Measurements from ENCODE around the gene STN1. TPM values are rescaled to one million over a fixed set of nuclear protein-coding genes. Genes with fewer than 3 reads are reported as not detected.

The STN1 gene
- total and polyA plus RNA-seq, 2 of the 4 experiments (the other 2 are of a cell fraction): 17.8 to 32.3 TPM

DNA sequence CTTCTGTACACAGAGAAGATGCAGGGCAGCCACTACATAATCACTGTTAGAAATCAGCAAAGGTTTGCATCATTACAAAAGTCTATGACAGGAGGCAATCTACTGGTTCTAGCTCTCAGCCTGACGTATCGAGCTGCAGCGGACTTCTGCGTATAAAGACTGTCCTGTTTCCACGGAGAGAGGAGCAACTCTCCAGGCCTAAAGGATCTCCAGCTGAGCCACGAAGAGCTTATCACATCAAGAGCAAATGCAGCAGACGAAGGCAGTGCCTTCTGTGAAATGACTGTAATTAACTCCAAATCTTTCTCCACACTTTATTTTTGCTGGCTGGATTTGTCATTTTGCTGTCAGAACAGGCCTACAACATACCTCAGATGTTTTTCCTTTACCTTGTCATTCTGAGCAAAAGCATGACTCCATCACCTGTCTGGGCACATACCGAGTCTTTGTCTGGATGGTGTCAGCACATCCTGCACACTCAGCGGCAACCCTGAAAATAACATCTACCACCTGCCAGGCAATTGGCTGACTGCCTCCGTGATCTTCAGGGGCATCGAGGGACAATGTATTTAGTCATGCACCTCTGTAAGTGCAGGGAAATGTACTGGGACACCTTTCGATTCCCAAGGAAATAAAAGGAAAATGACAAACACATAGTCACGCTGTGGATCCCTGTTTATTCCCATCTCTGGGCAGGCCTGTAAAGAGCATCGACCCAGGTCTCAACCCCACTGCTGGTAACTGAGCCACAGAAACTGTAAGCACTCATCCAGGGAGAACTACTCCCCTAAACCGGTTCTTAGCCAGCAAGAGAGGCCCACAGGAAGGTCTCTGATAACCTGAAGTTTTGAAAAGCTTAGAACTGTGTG lies 36.3 kb downstream of the STN1 start:
- ChIA-PET CTCF (interaction anchor here (0.6 to 1.2 kb wide), 2 partner anchors 8 to 196 kb away, joined by 3 read pairs; no protein-coding TSS in a partner anchor), POLR2A (ENCODE audit: unreplicated experiment) (no interaction called here)
- no peak overlapping the region for H2BK20ac ChIP-seq (ENCODE audit: low read depth, low read length)
- H2BK120ac ChIP-seq (ENCODE audit: low read depth, low read length): no peak overlapping the region
- no peak overlapping the region for H3K27ac ChIP-seq (ENCODE audit: insufficient read depth, low read length)
- no TSS peak for BruUV-seq (replicated peaks)
- H2BK15ac ChIP-seq (ENCODE audit: low read depth, low read length): no peak overlapping the region
- in situ Hi-C loops (cut with MboI; ENCODE audit: low sequenced_read_pairs): loop anchor here (5.0 kb wide), 1 partner anchor 169 kb away; no protein-coding TSS in a partner anchor
- ATAC-seq (ENCODE audit: low read depth): no peak
- no peak for TF ChIP-seq RCOR1 (IDR thresholded peaks at IDR 0.05; ENCODE audit: insufficient replicate concordance, low read length)
- TF ChIP-seq MAZ (IDR thresholded peaks at IDR 0.05; ENCODE audit: borderline replicate concordance, low read depth, low read length): no peak
- TF ChIP-seq MAFK (IDR thresholded peaks at IDR 0.05; ENCODE audit: low read depth, low read length): no peak
- TF ChIP-seq SMC3 (IDR thresholded peaks at IDR 0.05; ENCODE audit: low read depth, low read length): no peak
- H3K9ac ChIP-seq (ENCODE audit: low read depth, low read length): no peak overlapping the region
- no peaks in the 10 kb centered on the region for H3K27me3 ChIP-seq (ENCODE audit: control insufficient read depth, insufficient read depth, low read length)
- H2BK5ac ChIP-seq (ENCODE audit: low read depth, low read length, poor library complexity, severe bottlenecking): no peak overlapping the region
- H4K91ac ChIP-seq (ENCODE audit: insufficient read depth, low read depth, low read length): no peak overlapping the region
- no peaks in the 10 kb centered on the region for H4K20me1 ChIP-seq (ENCODE audit: insufficient read depth, low read length)
- H3K9me3 ChIP-seq (ENCODE audit: control insufficient read depth, insufficient read depth, low read length): no peaks in the 10 kb centered on the region
- no peak overlapping the region for H2AK9ac ChIP-seq (replicated peaks; ENCODE audit: low read depth, low read length, poor library complexity)
- WGBS, 2 experiments (ENCODE audit: extremely low coverage in 2 of 2, insufficient read length in 1 of 2): 75% methylated on average over 10 of the region's 15 CpGs; no CpG with 5 or more reads in 1 of the 2 experiments
- no peak for DNase-seq
- H2AFZ ChIP-seq (replicated peaks; ENCODE audit: low read length, poor library complexity): no peak overlapping the region
- no peak overlapping the region for H4K8ac ChIP-seq (ENCODE audit: low read depth in 2 of 2, low read length in 2 of 2)
- no peak overlapping the region for H3K4me2 ChIP-seq (ENCODE audit: low read depth, low read length)
- no peaks in the 10 kb centered on the region for H3K9me1 ChIP-seq (ENCODE audit: insufficient read depth, low read length)
- peaks cover 15% of the 10 kb centered on the region for H3K36me3 ChIP-seq (ENCODE audit: control insufficient read depth, insufficient read depth, low read length)
- no peak overlapping the region for H3K4ac ChIP-seq (ENCODE audit: low read depth, low read length)
- H3K23ac ChIP-seq (ENCODE audit: low read depth, low read length): no peak overlapping the region
- H3K18ac ChIP-seq (ENCODE audit: low read depth, low read length): no peak overlapping the region
- no peak overlapping the region for H3K56ac ChIP-seq (ENCODE audit: extremely low read depth, insufficient read depth, low read length)
- H3K4me3 ChIP-seq (ENCODE audit: insufficient read depth, low read depth, low read length): no peak overlapping the region
- H3K14ac ChIP-seq (replicated peaks; ENCODE audit: low read depth, low read length): no peak overlapping the region
- H3K4me1 ChIP-seq (ENCODE audit: control insufficient read depth, insufficient read depth, low read length): peaks cover 2% of the 10 kb centered on the region; the same call in 1 of the 2 replicates
- intact Hi-C loops (cut with micrococcal nuclease): no loop called here
- no peaks in the 10 kb centered on the region for H3K79me1 ChIP-seq (ENCODE audit: low read depth in 1 of 2, low read length in 2 of 2)
- no peak overlapping the region for H2AK5ac ChIP-seq (ENCODE audit: low read depth, low read length)
- no peak overlapping the region for H4K5ac ChIP-seq (ENCODE audit: low read depth, low read length)
- dilution Hi-C loops (cut with HindIII; ENCODE audit: low sequenced_read_pairs, unreplicated experiment): no loop called here

Measured in IMR-90 (cell line).